IMR-90 (cell line): ENCODE results near the gene KCNH5. TPM values are rescaled to one million over a fixed set of nuclear protein-coding genes. Genes with fewer than 3 reads are reported as not detected.

Experiments used
- ATAC-seq: fragments of 200-7000 bp; cut with Tn5 transposase; 2 replicates; pipeline ENCODE4 v1.9.1; 2020; ENCODE audit warnings: low read depth, mild to moderate bottlenecking, moderate library complexity
- BruUV-seq: library from RNA; stranded (reverse); fragments of 400-500 nt; replicated peaks from 2 replicates; lab custom pipeline; 2021; lab: Mats Ljungman, UMichigan
- CTCF ChIA-PET: fragments of 300-600 bp; formaldehyde crosslinking; extraction: SDS; loops from one replicate; lab custom pipeline; 2021; ENCODE audit warnings: antibody characterized with exemption; lab: Yijun Ruan, JAX
- POLR2A ChIA-PET: fragments of 300-600 bp; sonication (Branson Sonifier 250); formaldehyde crosslinking; loops from one replicate; lab custom pipeline; 2022; ENCODE audit warnings: antibody characterized with exemption; ENCODE audit not compliant: unreplicated experiment; lab: Charles Lee
- DNase-seq: peaks from one replicate; pipeline ENCODE4 v3.0.0; 2013
- H2AFZ ChIP-seq: replicated peaks from 2 replicates; pipeline ENCODE3; 2013; ENCODE audit warnings: low read length, mild to moderate bottlenecking; ENCODE audit not compliant: poor library complexity
- H2AK5ac ChIP-seq: 2 replicates; pipeline ENCODE4 v1.6.1; 2013; ENCODE audit warnings: low read depth, low read length, inconsistent platforms
- H2AK9ac ChIP-seq: replicated peaks from 2 replicates; pipeline ENCODE3; 2013; ENCODE audit warnings: mild to moderate bottlenecking, low read depth, low read length, moderate library complexity; ENCODE audit not compliant: poor library complexity
- H2BK120ac ChIP-seq: 2 replicates; pipeline ENCODE4 v1.6.1; 2013; ENCODE audit warnings: low read depth, low read length, inconsistent platforms
- H2BK15ac ChIP-seq: 3 replicates; pipeline ENCODE4 v1.6.1; 2013; ENCODE audit warnings: low read depth, low read length, inconsistent platforms
- H2BK20ac ChIP-seq: 2 replicates; pipeline ENCODE4 v1.6.1; 2013; ENCODE audit warnings: low read depth, mild to moderate bottlenecking, inconsistent platforms, low read length, moderate library complexity
- H2BK5ac ChIP-seq: 2 replicates; pipeline ENCODE4 v1.6.1; 2013; ENCODE audit warnings: mild to moderate bottlenecking, low read depth, low read length, inconsistent platforms; ENCODE audit not compliant: poor library complexity, severe bottlenecking
- H3K14ac ChIP-seq: replicated peaks from 2 replicates; pipeline ENCODE4 v1.6.1; 2013; ENCODE audit warnings: low read depth, low read length, inconsistent platforms
- H3K18ac ChIP-seq: 2 replicates; pipeline ENCODE4 v1.6.1; 2013; ENCODE audit warnings: low read depth, low read length, control low read depth
- H3K23ac ChIP-seq: 2 replicates; pipeline ENCODE4 v1.6.1; 2013; ENCODE audit warnings: low read depth, low read length, inconsistent platforms
- H3K27ac ChIP-seq: 2 replicates; pipeline ENCODE4 v1.5.1; 2013; ENCODE audit warnings: mild to moderate bottlenecking, control low read depth, low read length; ENCODE audit not compliant: insufficient read depth
- H3K27me3 ChIP-seq: 2 replicates; pipeline ENCODE4 v1.6.1; 2013; ENCODE audit warnings: low read length; ENCODE audit not compliant: control insufficient read depth, insufficient read depth
- H3K36me3 ChIP-seq: 2 replicates; pipeline ENCODE4 v1.6.1; 2013; ENCODE audit warnings: low read length, mixed read lengths; ENCODE audit not compliant: control insufficient read depth, insufficient read depth
- H3K4ac ChIP-seq: 2 replicates; pipeline ENCODE4 v1.6.1; 2013; ENCODE audit warnings: low read depth, low read length, inconsistent platforms
- H3K4me1 ChIP-seq: 2 replicates; pipeline ENCODE4 v1.6.1; 2013; ENCODE audit warnings: low read length, mixed read lengths; ENCODE audit not compliant: control insufficient read depth, insufficient read depth
- H3K4me2 ChIP-seq: 2 replicates; pipeline ENCODE4 v1.6.1; 2013; ENCODE audit warnings: low read depth, mild to moderate bottlenecking, control low read depth, low read length, moderate library complexity
- H3K4me3 ChIP-seq: 2 replicates; pipeline ENCODE4 v1.5.1; 2013; ENCODE audit warnings: low read depth, mild to moderate bottlenecking, control low read depth, low read length, moderate library complexity; ENCODE audit not compliant: insufficient read depth
- H3K56ac ChIP-seq: 2 replicates; pipeline ENCODE4 v1.6.1; 2013; ENCODE audit warnings: low read length, inconsistent platforms; ENCODE audit not compliant: insufficient read depth; ENCODE audit errors: extremely low read depth
- H3K79me1 ChIP-seq, 2 experiments: 2 replicates each; pipeline ENCODE4 v1.6.1; 2013; ENCODE audit warnings: low read length in 2 of 2, inconsistent platforms in 1 of 2, low read depth in 1 of 2
- H3K9ac ChIP-seq: 2 replicates; pipeline ENCODE4 v1.6.1; 2013; ENCODE audit warnings: low read depth, low read length, control low read depth
- H3K9me1 ChIP-seq: 2 replicates; pipeline ENCODE4 v1.6.1; 2013; ENCODE audit warnings: low read length, inconsistent platforms; ENCODE audit not compliant: insufficient read depth
- H3K9me3 ChIP-seq: 2 replicates; pipeline ENCODE4 v1.6.1; 2013; ENCODE audit warnings: low read length; ENCODE audit not compliant: control insufficient read depth, insufficient read depth
- H4K20me1 ChIP-seq: 2 replicates; pipeline ENCODE4 v1.6.1; 2013; ENCODE audit warnings: low read length, inconsistent platforms; ENCODE audit not compliant: insufficient read depth
- H4K5ac ChIP-seq: 2 replicates; pipeline ENCODE4 v1.6.1; 2013; ENCODE audit warnings: mild to moderate bottlenecking, low read depth, low read length, control low read depth
- H4K8ac ChIP-seq, 2 experiments: 2 replicates each; pipeline ENCODE4 v1.6.1; 2013; ENCODE audit warnings: low read depth in 2 of 2, low read length in 2 of 2, control low read depth in 1 of 2, inconsistent platforms in 1 of 2
- H4K91ac ChIP-seq: 2 replicates; pipeline ENCODE4 v1.6.1; 2013; ENCODE audit warnings: low read depth, low read length, inconsistent platforms; ENCODE audit not compliant: insufficient read depth
- CEBPB ChIP-seq: IDR thresholded peaks from 2 replicates; pipeline ENCODE4 v1.6.1; 2012; ENCODE audit warnings: low read depth, low read length, improper control_type of control experiment
- CTCF ChIP-seq: conservative IDR thresholded peaks from 2 replicates; pipeline ENCODE4 v1.5.1; 2012; ENCODE audit warnings: mild to moderate bottlenecking, low read depth, low read length, improper control_type of control experiment
- MAZ ChIP-seq: IDR thresholded peaks from 2 replicates; pipeline ENCODE4 v1.6.1; 2012; ENCODE audit warnings: low read depth, mild to moderate bottlenecking, low read length, improper control_type of control experiment, moderate library complexity, borderline replicate concordance
- MXI1 ChIP-seq: IDR thresholded peaks from 2 replicates; pipeline ENCODE4 v1.6.1; 2012; ENCODE audit warnings: low read depth, mild to moderate bottlenecking, low read length, moderate library complexity, borderline replicate concordance
- NFE2L2 ChIP-seq: fragments of 150-350 bp; IDR thresholded peaks from 2 replicates; pipeline ENCODE4 v1.6.1; 2016; ENCODE audit warnings: low read depth, mild to moderate bottlenecking, low read length
- POLR2A ChIP-seq: IDR thresholded peaks from 2 replicates; pipeline ENCODE4 v1.6.1; 2012; ENCODE audit warnings: mild to moderate bottlenecking, low read depth, low read length
- RAD21 ChIP-seq: IDR thresholded peaks from 2 replicates; pipeline ENCODE4 v1.6.1; 2012; ENCODE audit warnings: low read length, improper control_type of control experiment
- RFX5 ChIP-seq: IDR thresholded peaks from 2 replicates; pipeline ENCODE4 v1.8.0; 2012; ENCODE audit warnings: low read depth, mild to moderate bottlenecking, low read length, moderate library complexity
- SMC3 ChIP-seq: fragments of 150-350 bp; IDR thresholded peaks from 2 replicates; pipeline ENCODE4 v1.6.1; 2016; ENCODE audit warnings: low read depth, mild to moderate bottlenecking, antibody characterized with exemption, low read length, moderate library complexity
- USF2 ChIP-seq: fragments of 150-350 bp; IDR thresholded peaks from 2 replicates; pipeline ENCODE4 v1.6.1; 2017; ENCODE audit warnings: mild to moderate bottlenecking, antibody characterized with exemption, low read length, low read depth
- WGBS, 2 experiments: methylation state at CpG; one replicate each; pipeline versions ENCODE4 v1.1.5 to v1.1.7; 2013; ENCODE audit warnings: missing lambda C conversion rate in 2 of 2; ENCODE audit not compliant: insufficient read length in 1 of 2; ENCODE audit errors: extremely low coverage in 2 of 2; 5-methylcytosine and 5-hydroxymethylcytosine counted together
- dilution Hi-C: fragments of 300-500 bp; cut with HindIII; formaldehyde crosslinking; loops from one replicate; pipeline ENCODE4 v1.14.3; 2018; ENCODE audit warnings: low sequenced_read_pairs; ENCODE audit not compliant: unreplicated experiment
- in situ Hi-C: fragments of 300-500 bp; cut with MboI; formaldehyde crosslinking; loops from 3 replicates; pipeline ENCODE4 v1.14.3; 2019; ENCODE audit warnings: low sequenced_read_pairs, inconsistent platforms, mixed read lengths
- intact Hi-C: fragments of 100-400 bp; cut with micrococcal nuclease; formaldehyde crosslinking; loops from 2 replicates; pipeline ENCODE4 v1.10.0; 2022
- polyA plus RNA-seq, 3 experiments: library from polyadenylated mRNA; depleted of rRNA; stranded (reverse); fragments of >200 nt; gene quantifications; 2 replicates each; pipeline ENCODE4 v1.2.3, GENCODE V29; 2012; ENCODE audit warnings: low replicate concordance in 1 of 3
- total RNA-seq: library from RNA; depleted of rRNA; stranded (reverse); fragments of >200 nt; gene quantifications from 2 replicates; pipeline ENCODE4 v1.2.3, GENCODE V29; 2012

Gene KCNH5
- total and polyA plus RNA-seq, 2 of the 4 experiments (the other 2 are of a cell fraction), result under 0.01 to 0.03 TPM

GRCh38 chr14:62655166-62655565 is 390.1 kb downstream of the KCNH5 start:
- Histone ChIP-seq H3K4me2 (peak overlapping the region; percentile 53; the same call in 1 of the 2 replicates), H2AK9ac (no peak overlapping the region), H2BK120ac (no peak overlapping the region; the same call in none of the 2 replicates), H4K20me1 (no peaks in the 10 kb centered on the region), H3K27me3 (no peaks in the 10 kb centered on the region), H3K9me3 (no peaks in the 10 kb centered on the region), H3K9me1 (no peaks in the 10 kb centered on the region), H3K14ac (no peak overlapping the region), H3K4me3 (no peak overlapping the region), H4K8ac (peak overlapping the region in 1 of 2 experiments; percentile 2; a peak in 1 of 4 replicates), H3K23ac (peak overlapping the region; percentile 14; the same call in 1 of the 2 replicates), H3K27ac (no peak overlapping the region), H2BK5ac (peak overlapping the region; percentile 85), H3K79me1 (no peaks in the 10 kb centered on the region), H2AK5ac (no peak overlapping the region), H3K56ac (no peak overlapping the region), H2AFZ (no peak overlapping the region), H3K9ac (no peak overlapping the region), H3K4me1 (peaks cover 2% of the 10 kb centered on the region; the same call in 1 of the 2 replicates), H2BK15ac (no peak overlapping the region), H3K36me3 (no peaks in the 10 kb centered on the region), H4K91ac (no peak overlapping the region), H3K4ac (no peak overlapping the region), H3K18ac (peak overlapping the region; percentile 71; the same call in 1 of the 2 replicates), H2BK20ac (no peak overlapping the region), H4K5ac (peak overlapping the region; percentile 79; the same call in 1 of the 2 replicates)
- no TSS peak for BruUV-seq
- WGBS, 2 experiments, result no CpG with 5 or more reads among the region's 4 CpGs
- ChIA-PET POLR2A (no interaction called here), CTCF (no interaction called here)
- ATAC-seq, result peak; percentile 74
- in situ Hi-C loops, result no loop called here
- dilution Hi-C loops, result no loop called here
- peak; percentile 49 for DNase-seq
- TF ChIP-seq USF2, result no peak
- TF ChIP-seq CTCF, result no peak
- no peak for TF ChIP-seq MAZ
- TF ChIP-seq SMC3, result no peak
- TF ChIP-seq RFX5, result no peak
- TF ChIP-seq CEBPB, result no peak
- TF ChIP-seq RAD21, result no peak
- no peak for TF ChIP-seq NFE2L2
- TF ChIP-seq MXI1, result no peak
- no peak for TF ChIP-seq POLR2A
- intact Hi-C loops, result loop anchor here (10.0 kb wide), 1 partner anchor 470 kb away; no protein-coding TSS in a partner anchor
